GM10847 (cell line): ENCODE results near the gene GIPC1.

Experiments
- POLR2A ChIP-seq: IDR thresholded peaks from 2 replicates; pipeline ENCODE4 v1.6.1; 2011; ENCODE audit not compliant: insufficient read length; ENCODE audit errors: extremely low read depth

GIPC1 gene

GRCh38 chr19:14496029-14496833 lies at the start of gene GIPC1:
TSS of gene GIPC1 (minus strand) at chr19:14496127. CDS start at chr19:14482976, 13,151 bp downstream.
- TF ChIP-seq POLR2A, result no peak

DNA sequence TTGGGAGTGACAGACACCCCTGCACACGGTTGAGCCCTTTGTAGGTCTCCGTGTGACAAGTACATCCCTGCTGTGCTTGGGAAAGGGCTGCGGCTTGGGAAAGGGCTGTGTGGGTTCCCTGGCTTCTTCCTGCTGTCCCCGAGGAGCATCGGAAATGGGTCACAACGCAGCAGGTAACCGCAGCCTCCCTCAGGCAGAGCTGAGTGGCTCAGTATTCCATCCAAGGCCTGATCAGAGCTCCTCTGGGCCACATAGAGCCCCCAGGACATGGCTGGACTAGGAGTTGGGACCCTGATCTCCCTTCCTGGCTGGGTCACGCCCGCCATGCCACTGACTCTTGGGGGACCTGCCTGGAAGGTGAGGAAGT lies 49.8 kb upstream of the GIPC1 start:
- TF ChIP-seq POLR2A, result no peak

GRCh38 chr19:14544977-14545715 lies 49.2 kb upstream of the GIPC1 start:
- TF ChIP-seq POLR2A, result no peak

GRCh38 chr19:14544047-14544446 lies 48.1 kb upstream of the GIPC1 start:
- TF ChIP-seq POLR2A, result no peak

GRCh38 chr19:14542711-14543328 lies 46.9 kb upstream of the GIPC1 start:
- TF ChIP-seq POLR2A, result no peak

- no peak for TF ChIP-seq POLR2A
Observed at GRCh38 chr19:14540741-14541525, 45.0 kb upstream of the GIPC1 start.

DNA sequence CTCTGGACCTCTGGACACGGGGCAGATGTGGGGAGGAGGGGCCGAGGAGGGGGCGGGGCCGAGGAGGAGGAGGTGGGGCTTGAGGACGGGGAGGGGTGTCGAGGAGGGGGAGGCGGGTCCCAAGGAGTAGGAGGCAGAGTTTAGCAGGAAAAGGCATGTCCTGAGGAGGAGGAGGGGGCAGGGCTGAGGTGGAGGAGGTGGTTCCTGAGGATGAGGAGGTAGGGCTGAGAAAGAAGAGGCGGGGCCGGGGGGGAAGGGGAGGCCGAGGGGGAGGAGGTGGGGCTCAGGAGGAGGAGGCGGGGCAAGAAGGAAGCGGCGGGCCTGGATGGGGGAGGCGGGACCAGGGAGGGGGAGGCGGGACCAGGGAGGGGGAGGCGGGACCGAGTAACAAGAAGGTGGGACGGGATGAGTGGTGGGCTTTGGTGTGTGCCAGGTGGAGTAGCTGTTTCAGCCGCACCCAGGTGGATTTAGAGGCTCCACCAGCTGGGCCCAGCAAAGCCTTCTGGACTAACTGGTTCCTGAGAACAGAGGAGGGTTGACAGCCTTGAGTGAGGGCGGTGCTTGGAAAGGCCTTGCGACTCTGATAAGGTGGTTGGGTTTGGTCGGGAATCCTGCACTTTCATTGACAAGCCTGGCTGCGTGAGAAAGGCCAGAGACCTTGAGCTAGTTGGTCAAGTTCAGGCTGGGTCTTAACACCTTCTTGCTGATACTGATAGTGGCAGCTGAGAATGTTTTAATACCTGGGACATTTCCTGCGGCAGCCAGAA lies 41.2 kb upstream of the GIPC1 start:
- TF ChIP-seq POLR2A, result no peak

- TF ChIP-seq POLR2A, result no peak
Observed at GRCh38 chr19:14533450-14533849, 37.5 kb upstream of the GIPC1 start.

DNA sequence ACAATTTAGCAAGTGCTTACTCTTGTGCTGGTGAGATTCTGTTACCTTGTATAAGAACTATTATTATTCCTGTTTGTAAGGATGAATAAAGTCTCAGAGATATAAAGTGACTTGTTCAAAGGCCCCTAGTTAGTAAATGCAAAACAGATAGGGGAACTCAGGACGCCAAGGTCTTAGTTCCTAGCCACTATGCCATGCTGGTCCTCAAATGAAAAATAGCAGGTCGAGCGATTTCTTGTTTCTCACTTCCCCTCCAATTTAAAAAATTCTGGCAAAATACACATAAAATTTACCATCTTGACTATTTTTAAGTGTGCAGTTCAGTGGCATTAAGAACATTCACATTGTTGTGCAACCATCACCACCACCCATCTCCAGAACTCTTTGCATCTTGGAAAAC lies 34.6 kb upstream of the GIPC1 start:
- no peak for TF ChIP-seq POLR2A

GRCh38 chr19:14530005-14530348 lies 34.0 kb upstream of the GIPC1 start:
- no peak for TF ChIP-seq POLR2A

GRCh38 chr19:14529254-14530004 lies 33.5 kb upstream of the GIPC1 start, which contains the start of gene TECR:
TSS of gene TECR (plus strand) at chr19:14529594. CDS start at chr19:14529697, 103 bp downstream.
- TF ChIP-seq POLR2A, result peak; percentile 97

- TF ChIP-seq POLR2A, result no peak
Observed at GRCh38 chr19:14528419-14529253, 32.7 kb upstream of the GIPC1 start.

- no peak for TF ChIP-seq POLR2A
Observed at GRCh38 chr19:14526423-14526822, 30.5 kb upstream of the GIPC1 start.
